Measurements from ENCODE around the gene RALBP1. TPM values are rescaled to one million over a fixed set of nuclear protein-coding genes. Genes with fewer than 3 reads are reported as not detected.

Gene RALBP1
- polyA plus RNA-seq, 1 experiment, result 45.2 TPM

GRCh38 chr18:9539938-9540337, 64.6 kb downstream of the RALBP1 start:
- no peak for DNase-seq (ENCODE audit: low read depth)

GRCh38 chr18:9542924-9543323, 67.6 kb downstream of the RALBP1 start:
- peaks cover 16% of the 10 kb centered on the region for H3K36me3 ChIP-seq (ENCODE audit: control insufficient read depth, insufficient read depth, low read length)
- no peak for TF ChIP-seq CTCF (IDR thresholded peaks at IDR 0.05; ENCODE audit: insufficient read depth, low read depth, low read length)
- ChIA-PET POLR2A (no interaction called here), CTCF (no interaction called here)
- no peak overlapping the region for H3K4me3 ChIP-seq (ENCODE audit: low read depth, low read length)
- DNase-seq (ENCODE audit: low read depth), result no peak
- H3K27me3 ChIP-seq (ENCODE audit: control insufficient read depth, insufficient read depth, low read length), result no peaks in the 10 kb centered on the region

More at GRCh38 chr18:9539938-9540337, 64.6 kb downstream of the RALBP1 start:
- Histone ChIP-seq H3K27me3 (ENCODE audit: control insufficient read depth, insufficient read depth, low read length) (no peaks in the 10 kb centered on the region), H3K4me3 (ENCODE audit: low read depth, low read length) (no peak overlapping the region), H3K36me3 (ENCODE audit: control insufficient read depth, insufficient read depth, low read length) (peaks cover 18% of the 10 kb centered on the region)
- ChIA-PET CTCF (interaction anchor here (0.6 kb wide), 1 partner anchor 214 kb away, joined by 3 read pairs; no protein-coding TSS in a partner anchor), POLR2A (no interaction called here)
- TF ChIP-seq CTCF (IDR thresholded peaks at IDR 0.05; ENCODE audit: insufficient read depth, low read depth, low read length), result no peak

DNA sequence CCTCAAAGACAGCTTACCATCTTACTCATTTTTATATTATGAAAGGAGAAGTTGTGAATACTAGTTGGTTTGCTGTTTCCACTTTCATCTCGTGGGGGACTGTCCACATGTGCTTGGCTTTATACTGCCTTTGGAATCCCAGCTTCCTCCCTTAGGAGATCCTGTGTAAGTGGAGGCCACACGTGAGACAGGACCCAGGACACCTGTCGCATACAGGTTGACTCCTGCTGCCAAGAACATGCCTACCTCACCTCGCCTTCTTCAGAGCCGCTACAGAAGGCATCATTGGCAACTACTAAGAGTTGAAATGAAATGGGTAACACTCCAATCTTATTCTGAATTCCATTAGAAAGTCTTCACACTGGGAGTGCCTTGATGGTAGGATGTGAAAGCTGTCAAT, 69.7 kb downstream of the RALBP1 start:
- POLR2A ChIA-PET, result no interaction called here
- CTCF ChIA-PET, result interaction anchor here (1.0 to 1.5 kb wide), 2 partner anchors 8 to 471 kb away, joined by 3 read pairs; no protein-coding TSS in a partner anchor
- H3K36me3 ChIP-seq (ENCODE audit: control insufficient read depth, insufficient read depth, low read length), result peaks cover 24% of the 10 kb centered on the region

DNA sequence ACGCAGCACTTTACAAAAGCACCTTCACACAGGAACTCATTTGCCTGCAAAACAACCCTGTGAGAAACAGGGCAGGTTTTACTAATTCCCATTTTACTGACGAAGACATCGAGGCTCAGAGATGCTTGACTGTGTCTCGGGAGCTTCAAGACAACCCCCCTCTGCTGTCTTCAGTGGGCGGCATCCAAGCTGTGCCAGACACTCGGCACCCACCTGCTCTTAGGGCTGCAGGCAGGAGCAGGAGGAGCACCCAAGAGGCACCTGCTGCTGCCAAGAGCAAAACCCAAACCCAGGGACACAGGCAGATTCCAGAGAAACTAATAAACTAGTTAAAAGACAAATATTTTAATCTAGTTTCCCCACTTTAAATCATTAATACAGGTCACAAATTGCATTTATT, 71.2 kb downstream of the RALBP1 start:
- Histone ChIP-seq H3K27me3 (ENCODE audit: control insufficient read depth, insufficient read depth, low read length) (no peaks in the 10 kb centered on the region), H3K36me3 (ENCODE audit: control insufficient read depth, insufficient read depth, low read length) (peaks cover 24% of the 10 kb centered on the region), H3K4me3 (ENCODE audit: low read depth, low read length) (no peak overlapping the region)
- ChIA-PET POLR2A (no interaction called here), CTCF (no interaction called here)
- no peak for DNase-seq (ENCODE audit: low read depth)
- TF ChIP-seq CTCF (IDR thresholded peaks at IDR 0.05; ENCODE audit: insufficient read depth, low read depth, low read length), result no peak

More for the DNA sequence above, 69.7 kb downstream of the RALBP1 start:
- TF ChIP-seq CTCF (IDR thresholded peaks at IDR 0.05; ENCODE audit: insufficient read depth, low read depth, low read length), result no peak
- Histone ChIP-seq H3K4me3 (ENCODE audit: low read depth, low read length) (no peak overlapping the region), H3K27me3 (ENCODE audit: control insufficient read depth, insufficient read depth, low read length) (no peaks in the 10 kb centered on the region)
- DNase-seq (ENCODE audit: low read depth), result no peak

- POLR2A ChIA-PET, result no interaction called here
- CTCF ChIA-PET, result no interaction called here
- no peak overlapping the region for H3K4me3 ChIP-seq (ENCODE audit: low read depth, low read length)
- H3K36me3 ChIP-seq (ENCODE audit: control insufficient read depth, insufficient read depth, low read length), result peaks cover 28% of the 10 kb centered on the region
- TF ChIP-seq CTCF (IDR thresholded peaks at IDR 0.05; ENCODE audit: insufficient read depth, low read depth, low read length), result no peak
- DNase-seq (ENCODE audit: low read depth), result no peak
- H3K27me3 ChIP-seq (ENCODE audit: control insufficient read depth, insufficient read depth, low read length), result no peaks in the 10 kb centered on the region
Observed at GRCh38 chr18:9547782-9548181, 72.5 kb downstream of the RALBP1 start.
